CD4-positive, alpha-beta memory T cell (primary cell): ENCODE results near the gene DYNC1I1. TPM values are rescaled to one million over a fixed set of nuclear protein-coding genes. Genes with fewer than 3 reads are reported as not detected.

Source experiments
- CTCF ChIA-PET: fragments of 350-600 bp; sonication (Branson Sonifier 250); formaldehyde crosslinking; loops from one replicate; lab custom pipeline; 2021; ENCODE audit warnings: inconsistent platforms; ENCODE audit not compliant: partially characterized antibody; lab: Charles Lee
- POLR2A ChIA-PET: fragments of 350-600 bp; sonication (Branson Sonifier 250); formaldehyde crosslinking; loops from one replicate; lab custom pipeline; 2021; ENCODE audit not compliant: partially characterized antibody; lab: Charles Lee
- DNase-seq, 5 donors: peaks; one replicate each; pipeline versions ENCODE4 v3.0.0 to v3.0.0-alpha.2; 2020 to 2022; ENCODE audit warnings: mixed read lengths in 1 of 5
- H3K27ac ChIP-seq: one replicate; pipeline ENCODE4 v1.7.0; 2013; ENCODE audit warnings: low read depth, low read length
- H3K27me3 ChIP-seq: 2 replicates; pipeline ENCODE4 v1.7.0; 2013; ENCODE audit warnings: mild to moderate bottlenecking, low read length, moderate library complexity; ENCODE audit not compliant: insufficient read depth
- H3K36me3 ChIP-seq: 2 replicates; pipeline ENCODE4 v1.7.0; 2013; ENCODE audit warnings: mild to moderate bottlenecking, low read length, moderate library complexity; ENCODE audit not compliant: insufficient read depth
- H3K4me1 ChIP-seq: 2 replicates; pipeline ENCODE4 v1.7.0; 2013; ENCODE audit warnings: mild to moderate bottlenecking, low read length, moderate library complexity; ENCODE audit not compliant: insufficient read depth
- H3K4me3 ChIP-seq, 2 donors: one replicate each; pipeline ENCODE4 v1.7.0; 2013; ENCODE audit warnings: low read length in 2 of 2, mild to moderate bottlenecking in 1 of 2
- H3K9me3 ChIP-seq, 2 donors: one replicate each; pipeline ENCODE4 v1.7.0; 2013; ENCODE audit warnings: low read length in 2 of 2, control low read depth in 1 of 2; ENCODE audit not compliant: control insufficient read depth in 1 of 2
- H3K27ac Mint-ChIP-seq, 7 donors: one replicate each; pipeline ENCODE4 v1.8.0; 2020 to 2021; ENCODE audit warnings: mixed read lengths in 7 of 7, mild to moderate bottlenecking in 6 of 7, inconsistent platforms in 3 of 7, moderate library complexity in 3 of 7
- H3K27me3 Mint-ChIP-seq, 2 donors: one replicate each; pipeline ENCODE4 v1.8.0; 2020 to 2021; ENCODE audit warnings: mixed read lengths in 2 of 2
- H3K36me3 Mint-ChIP-seq, 2 donors: one replicate each; pipeline ENCODE4 v1.8.0; 2020 to 2021; ENCODE audit warnings: mixed read lengths in 2 of 2, inconsistent platforms in 1 of 2, mild to moderate bottlenecking in 1 of 2
- H3K4me1 Mint-ChIP-seq, 4 donors: one replicate each; pipeline ENCODE4 v1.8.0; 2020 to 2021; ENCODE audit warnings: mixed read lengths in 4 of 4, mild to moderate bottlenecking in 1 of 4
- H3K4me3 Mint-ChIP-seq, 8 donors: one replicate each; pipeline ENCODE4 v1.8.0; 2020 to 2021; ENCODE audit warnings: mixed read lengths in 8 of 8, mild to moderate bottlenecking in 7 of 8, moderate library complexity in 6 of 8, inconsistent platforms in 3 of 8
- H3K9me3 Mint-ChIP-seq, 8 donors: one replicate each; pipeline ENCODE4 v1.8.0; 2020 to 2021; ENCODE audit warnings: mixed read lengths in 8 of 8, mild to moderate bottlenecking in 5 of 8, inconsistent platforms in 3 of 8, moderate library complexity in 1 of 8
- intact Hi-C: fragments of 100-400 bp; cut with micrococcal nuclease; formaldehyde crosslinking; loops from one replicate; pipeline ENCODE4 v1.15.1; 2023
- polyA plus RNA-seq, 2 donors: library from polyadenylated mRNA; unstranded; fragments of 300-500 nt; fragmentation: Illumina TruSeq; gene quantifications; one replicate each; pipeline ENCODE4 v1.2.3, GENCODE V29; 2021
- total RNA-seq, 2 experiments: library from RNA; stranded (reverse); gene quantifications; one replicate each; pipeline ENCODE4 v1.2.3, GENCODE V29; 2021

Gene DYNC1I1
- total and polyA plus RNA-seq, 4 experiments from 2014 or later, result 0.33 TPM; not detected in 3

GRCh38 chr7:95793658-95794057 is 21.3 kb downstream of the DYNC1I1 start:
- ChIA-PET POLR2A (no interaction called here), CTCF (no interaction called here)
- Histone ChIP-seq H3K4me1 (no peaks in the 10 kb centered on the region), H3K27me3 (no peaks in the 10 kb centered on the region), H3K4me3 (no peak overlapping the region), H3K27ac (no peak overlapping the region), H3K9me3 (no peaks in the 10 kb centered on the region), H3K36me3 (no peaks in the 10 kb centered on the region)
- H3K9me3 Mint-ChIP-seq, result peaks cover 0 to 9% (median 2%) of the 10 kb centered on the region in 8 donors
- no peak for DNase-seq
- intact Hi-C loops, result no loop called here
- no peaks in the 10 kb centered on the region for H3K36me3 Mint-ChIP-seq
- H3K4me1 Mint-ChIP-seq, result no peaks in the 10 kb centered on the region
- H3K27ac Mint-ChIP-seq, result no peak overlapping the region
- no peak overlapping the region for H3K4me3 Mint-ChIP-seq
- no peaks in the 10 kb centered on the region for H3K27me3 Mint-ChIP-seq

GRCh38 chr7:95794917-95795515 is 22.7 kb downstream of the DYNC1I1 start:
- no peak overlapping the region for H3K4me3 ChIP-seq
- peaks cover 0 to 1% of the 10 kb centered on the region in 2 donors for H3K27me3 Mint-ChIP-seq
- H3K36me3 Mint-ChIP-seq, result no peaks in the 10 kb centered on the region
- POLR2A ChIA-PET, result no interaction called here
- H3K9me3 Mint-ChIP-seq, result peaks cover 0 to 9% (median 2%) of the 10 kb centered on the region in 8 donors
- no peak overlapping the region for H3K27ac ChIP-seq
- no peaks in the 10 kb centered on the region for H3K9me3 ChIP-seq
- no peak overlapping the region for H3K27ac Mint-ChIP-seq
- H3K4me1 ChIP-seq, result no peaks in the 10 kb centered on the region
- CTCF ChIA-PET, result no interaction called here
- intact Hi-C loops, result no loop called here
- no peaks in the 10 kb centered on the region for H3K4me1 Mint-ChIP-seq
- H3K4me3 Mint-ChIP-seq, result no peak overlapping the region
- no peaks in the 10 kb centered on the region for H3K36me3 ChIP-seq
- H3K27me3 ChIP-seq, result no peaks in the 10 kb centered on the region
- no peak for DNase-seq

- ChIA-PET CTCF (no interaction called here), POLR2A (no interaction called here)
- intact Hi-C loops, result no loop called here
- Histone ChIP-seq H3K27me3 (no peaks in the 10 kb centered on the region), H3K27ac (no peak overlapping the region), H3K9me3 (no peaks in the 10 kb centered on the region), H3K4me3 (no peak overlapping the region), H3K36me3 (no peaks in the 10 kb centered on the region), H3K4me1 (no peaks in the 10 kb centered on the region)
- Mint-ChIP-seq H3K4me1 (no peaks in the 10 kb centered on the region), H3K27me3 (peaks cover 0 to 1% of the 10 kb centered on the region in 2 donors), H3K36me3 (no peaks in the 10 kb centered on the region), H3K27ac (no peak overlapping the region), H3K9me3 (peaks cover 0 to 6% (median 2%) of the 10 kb centered on the region in 8 donors), H3K4me3 (no peak overlapping the region)
- DNase-seq, result no peak
Measured at GRCh38 chr7:95796617-95797016, 24.3 kb downstream of the DYNC1I1 start.

- no peaks in the 10 kb centered on the region for H3K4me1 Mint-ChIP-seq
Measured at GRCh38 chr7:95798401-95798930, 26.1 kb downstream of the DYNC1I1 start.

GRCh38 chr7:95800787-95801186 is 28.4 kb downstream of the DYNC1I1 start:
- no peak overlapping the region for H3K27ac ChIP-seq
- ChIA-PET POLR2A (no interaction called here), CTCF (no interaction called here)
- H3K9me3 Mint-ChIP-seq, result peaks cover 0 to 3% (median 0%) of the 10 kb centered on the region in 8 donors
- H3K4me3 Mint-ChIP-seq, result no peak overlapping the region
- H3K27me3 ChIP-seq, result no peaks in the 10 kb centered on the region
- H3K36me3 Mint-ChIP-seq, result no peaks in the 10 kb centered on the region
- no peaks in the 10 kb centered on the region for H3K36me3 ChIP-seq
- no peak overlapping the region for H3K27ac Mint-ChIP-seq
- intact Hi-C loops, result no loop called here
- H3K9me3 ChIP-seq, result no peaks in the 10 kb centered on the region
- H3K4me1 Mint-ChIP-seq, result no peaks in the 10 kb centered on the region
- no peak overlapping the region for H3K4me3 ChIP-seq
- no peaks in the 10 kb centered on the region for H3K4me1 ChIP-seq
- no peak for DNase-seq
- H3K27me3 Mint-ChIP-seq, result peaks cover 0 to 1% of the 10 kb centered on the region in 2 donors

More at GRCh38 chr7:95798401-95798930, 26.1 kb downstream of the DYNC1I1 start:
- ChIA-PET CTCF (no interaction called here), POLR2A (no interaction called here)
- H3K4me1 ChIP-seq, result no peaks in the 10 kb centered on the region
- Mint-ChIP-seq H3K4me3 (no peak overlapping the region), H3K27ac (no peak overlapping the region), H3K27me3 (peaks cover 0 to 1% of the 10 kb centered on the region in 2 donors), H3K36me3 (no peaks in the 10 kb centered on the region), H3K9me3 (peaks cover 0 to 3% (median 0%) of the 10 kb centered on the region in 8 donors)
- intact Hi-C loops, result no loop called here
- no peaks in the 10 kb centered on the region for H3K27me3 ChIP-seq
- H3K27ac ChIP-seq, result no peak overlapping the region
- H3K9me3 ChIP-seq, result no peaks in the 10 kb centered on the region
- H3K4me3 ChIP-seq, result no peak overlapping the region
- DNase-seq, result no peak
- no peaks in the 10 kb centered on the region for H3K36me3 ChIP-seq

- no peak overlapping the region for H3K27ac ChIP-seq
- H3K36me3 ChIP-seq, result no peaks in the 10 kb centered on the region
- CTCF ChIA-PET, result no interaction called here
- peaks cover 0 to 3% (median 0%) of the 10 kb centered on the region in 8 donors for H3K9me3 Mint-ChIP-seq
- DNase-seq, result no peak
- no peaks in the 10 kb centered on the region for H3K36me3 Mint-ChIP-seq
- no peaks in the 10 kb centered on the region for H3K4me1 ChIP-seq
- H3K27me3 Mint-ChIP-seq, result peaks cover 0 to 1% of the 10 kb centered on the region in 2 donors
- H3K4me3 Mint-ChIP-seq, result no peak overlapping the region
- H3K27ac Mint-ChIP-seq, result no peak overlapping the region
- no peaks in the 10 kb centered on the region for H3K27me3 ChIP-seq
- no peaks in the 10 kb centered on the region for H3K9me3 ChIP-seq
- intact Hi-C loops, result no loop called here
- POLR2A ChIA-PET, result no interaction called here
- no peaks in the 10 kb centered on the region for H3K4me1 Mint-ChIP-seq
- no peak overlapping the region for H3K4me3 ChIP-seq
Measured at GRCh38 chr7:95802270-95802669, 29.9 kb downstream of the DYNC1I1 start.

- no peak overlapping the region for H3K4me3 Mint-ChIP-seq
Measured at GRCh38 chr7:95804052-95804451, 31.7 kb downstream of the DYNC1I1 start.

More at GRCh38 chr7:95804052-95804451, 31.7 kb downstream of the DYNC1I1 start:
- H3K27ac Mint-ChIP-seq, result no peak overlapping the region
- Histone ChIP-seq H3K4me3 (no peak overlapping the region), H3K4me1 (no peaks in the 10 kb centered on the region), H3K27me3 (no peaks in the 10 kb centered on the region), H3K27ac (no peak overlapping the region), H3K36me3 (no peaks in the 10 kb centered on the region), H3K9me3 (no peaks in the 10 kb centered on the region)
- CTCF ChIA-PET, result no interaction called here
- POLR2A ChIA-PET, result no interaction called here
- peaks cover 0 to 5% of the 10 kb centered on the region in 2 donors for H3K27me3 Mint-ChIP-seq
- no peaks in the 10 kb centered on the region for H3K4me1 Mint-ChIP-seq
- no peaks in the 10 kb centered on the region for H3K36me3 Mint-ChIP-seq
- intact Hi-C loops, result no loop called here
- peaks cover 0 to 3% (median 0%) of the 10 kb centered on the region in 8 donors for H3K9me3 Mint-ChIP-seq
- no peak for DNase-seq
